Erythroblast (primary cell): ENCODE measurements around the gene PGR.

ENCODE experiments used
- GATA1 ChIP-seq: IDR thresholded peaks from 2 replicates; pipeline ENCODE4 v1.6.1; 2011; ENCODE audit warnings: low read depth, mild to moderate bottlenecking, control low read depth, low read length, moderate library complexity
- POLR2A ChIP-seq: IDR thresholded peaks from 2 replicates; pipeline ENCODE4 v1.6.1; 2011; ENCODE audit warnings: mild to moderate bottlenecking, low read length

- TF ChIP-seq POLR2A (no peak), GATA1 (no peak)
Measured at GRCh38 chr11:101010899-101011298, 118.7 kb downstream of the PGR start.
